Lung (tissue), 12 donors: ENCODE measurements around the gene EPHB2. TPM values are rescaled to one million over a fixed set of nuclear protein-coding genes. Genes with fewer than 3 reads are reported as not detected.
A peak's percentile ranks its signal among the peaks of the same experiment; 100 is the strongest.

Source experiments
- ATAC-seq: fragments of 200-7000 bp; cut with Tn5 transposase; one replicate; pipeline ENCODE4 v1.9.1; 2020; ENCODE audit warnings: moderate number of reproducible peaks; ENCODE audit not compliant: insufficient read depth, low FRiP score
- DNase-seq, 3 donors: peaks; one replicate each; pipeline ENCODE4 v3.0.0-alpha.2; 2013 to 2017
- H3K27ac ChIP-seq, 2 donors: one replicate each; pipeline ENCODE4 v1.5.1; 2013; ENCODE audit warnings: mild to moderate bottlenecking in 2 of 2, moderate library complexity in 2 of 2, control low read depth in 1 of 2, inconsistent platforms in 1 of 2, low read depth in 1 of 2, low read length in 1 of 2
- H3K27me3 ChIP-seq, 3 donors: one replicate each; pipeline ENCODE4 v1.5.1; 2013; ENCODE audit warnings: low read length in 2 of 3; ENCODE audit not compliant: control insufficient read depth in 3 of 3, insufficient read depth in 3 of 3
- H3K36me3 ChIP-seq, 4 donors: one replicate each; pipeline ENCODE4 v1.5.1; 2013; ENCODE audit warnings: low read length in 4 of 4, mild to moderate bottlenecking in 1 of 4, moderate library complexity in 1 of 4; ENCODE audit not compliant: control insufficient read depth in 4 of 4, insufficient read depth in 4 of 4
- H3K4me1 ChIP-seq, 5 donors: one replicate each; pipeline ENCODE4 v1.5.1; 2013; ENCODE audit warnings: low read length in 5 of 5, mild to moderate bottlenecking in 2 of 5, moderate library complexity in 1 of 5; ENCODE audit not compliant: control insufficient read depth in 5 of 5, insufficient read depth in 5 of 5
- H3K4me3 ChIP-seq: one replicate; pipeline ENCODE4 v1.5.1; 2013; ENCODE audit warnings: mild to moderate bottlenecking, control low read depth, moderate library complexity
- H3K9ac ChIP-seq, 2 donors: one replicate each; pipeline ENCODE4 v1.5.1; 2013; ENCODE audit warnings: low read length in 2 of 2, control low read depth in 1 of 2; ENCODE audit not compliant: insufficient read depth in 1 of 2
- H3K9me3 ChIP-seq, 4 donors: one replicate each; pipeline ENCODE4 v1.5.1; 2013; ENCODE audit warnings: low read length in 3 of 4, mild to moderate bottlenecking in 1 of 4, moderate library complexity in 1 of 4; ENCODE audit not compliant: control insufficient read depth in 4 of 4, insufficient read depth in 3 of 4
- WGBS, 2 donors: extraction: QIAGEN DNeasy Blood & Tissue Kit; methylation state at CpG; one replicate each; pipeline ENCODE4 v1.1.7; 2013; 5-methylcytosine and 5-hydroxymethylcytosine counted together
- polyA plus RNA-seq, 2 donors: library from polyadenylated mRNA; stranded (reverse); fragments of 200-250 nt; gene quantifications; one replicate each; pipeline ENCODE4 v1.2.1, GENCODE V29; 2013
- total RNA-seq, 2 donors: library from RNA; depleted of rRNA in 1 of 2; stranded (reverse); fragments of >200 nt in 1 of 2; gene quantifications; one replicate each; pipeline ENCODE4 v1.2.1, GENCODE V29; 2014 to 2021
- TF ChIP-seq, protein P1 (sequence below): IDR thresholded peaks from 2 replicates; pipeline ENCODE4 v1.5.1; 2012; ENCODE audit warnings: mild to moderate bottlenecking; ENCODE audit errors: control extremely low read depth, extremely low read depth
- donor health status: control.
- donor health status: control.
- donor health status: Bipolar disorder and iron deficiency.
- donor health status: healthy.
- donor health status: DM: yes; HTN: yes; CAD: no.

EPHB2 gene
- total and polyA plus RNA-seq, 4 donors = 1.2 to 8.5 (median 5.8) TPM

DNA sequence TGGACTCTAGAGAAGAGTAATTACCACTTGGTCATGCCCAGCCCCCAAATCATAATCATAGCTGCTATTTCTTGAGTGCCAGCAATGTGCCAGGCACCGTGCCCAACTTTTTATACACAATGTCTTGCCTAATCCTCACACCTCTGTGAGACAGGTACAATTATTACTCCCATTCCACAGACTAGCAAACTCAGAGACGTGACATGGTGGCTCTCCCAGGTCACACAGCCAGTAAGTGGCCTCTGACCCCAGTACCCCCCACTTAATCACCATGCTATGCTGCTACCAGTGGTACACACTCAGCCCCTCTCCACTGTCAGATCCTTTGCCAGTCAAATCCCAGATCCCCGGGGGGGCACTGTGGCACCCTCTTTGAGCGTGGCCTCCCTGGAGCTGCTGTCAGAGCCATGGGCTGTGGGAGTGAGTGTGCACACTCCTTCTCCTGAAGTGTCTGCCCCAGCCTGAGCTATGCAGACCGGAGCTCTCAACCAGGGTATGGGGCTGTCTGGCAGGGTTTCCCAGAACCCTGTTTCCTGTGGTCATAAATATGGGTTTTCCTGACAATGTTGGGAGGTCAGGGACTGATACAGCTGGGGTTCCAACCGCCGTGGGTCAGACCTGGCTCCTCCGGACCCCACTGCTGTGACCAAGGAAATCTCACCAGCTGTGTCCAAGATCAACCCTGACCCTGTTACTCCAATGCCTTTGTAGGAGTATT, 210.3 kb downstream of the EPHB2 start:
- TF ChIP-seq, protein P1, sequence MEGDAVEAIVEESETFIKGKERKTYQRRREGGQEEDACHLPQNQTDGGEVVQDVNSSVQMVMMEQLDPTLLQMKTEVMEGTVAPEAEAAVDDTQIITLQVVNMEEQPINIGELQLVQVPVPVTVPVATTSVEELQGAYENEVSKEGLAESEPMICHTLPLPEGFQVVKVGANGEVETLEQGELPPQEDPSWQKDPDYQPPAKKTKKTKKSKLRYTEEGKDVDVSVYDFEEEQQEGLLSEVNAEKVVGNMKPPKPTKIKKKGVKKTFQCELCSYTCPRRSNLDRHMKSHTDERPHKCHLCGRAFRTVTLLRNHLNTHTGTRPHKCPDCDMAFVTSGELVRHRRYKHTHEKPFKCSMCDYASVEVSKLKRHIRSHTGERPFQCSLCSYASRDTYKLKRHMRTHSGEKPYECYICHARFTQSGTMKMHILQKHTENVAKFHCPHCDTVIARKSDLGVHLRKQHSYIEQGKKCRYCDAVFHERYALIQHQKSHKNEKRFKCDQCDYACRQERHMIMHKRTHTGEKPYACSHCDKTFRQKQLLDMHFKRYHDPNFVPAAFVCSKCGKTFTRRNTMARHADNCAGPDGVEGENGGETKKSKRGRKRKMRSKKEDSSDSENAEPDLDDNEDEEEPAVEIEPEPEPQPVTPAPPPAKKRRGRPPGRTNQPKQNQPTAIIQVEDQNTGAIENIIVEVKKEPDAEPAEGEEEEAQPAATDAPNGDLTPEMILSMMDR = no peak
- H3K27ac ChIP-seq = no peak overlapping the region
- H3K4me3 ChIP-seq = no peak overlapping the region
- H3K27me3 ChIP-seq = no peaks in the 10 kb centered on the region
- no peak overlapping the region for H3K9ac ChIP-seq
- H3K9me3 ChIP-seq = no peaks in the 10 kb centered on the region
- ATAC-seq (no peak), DNase-seq (peak in 1 of 3 donors; percentile 4)
- WGBS, 2 donors = 65 to 68% methylated on average over 8 of the region's 8 CpGs
- H3K36me3 ChIP-seq = no peaks in the 10 kb centered on the region
- peaks cover 0 to 2% (median 0%) of the 10 kb centered on the region in 5 donors for H3K4me1 ChIP-seq

DNA sequence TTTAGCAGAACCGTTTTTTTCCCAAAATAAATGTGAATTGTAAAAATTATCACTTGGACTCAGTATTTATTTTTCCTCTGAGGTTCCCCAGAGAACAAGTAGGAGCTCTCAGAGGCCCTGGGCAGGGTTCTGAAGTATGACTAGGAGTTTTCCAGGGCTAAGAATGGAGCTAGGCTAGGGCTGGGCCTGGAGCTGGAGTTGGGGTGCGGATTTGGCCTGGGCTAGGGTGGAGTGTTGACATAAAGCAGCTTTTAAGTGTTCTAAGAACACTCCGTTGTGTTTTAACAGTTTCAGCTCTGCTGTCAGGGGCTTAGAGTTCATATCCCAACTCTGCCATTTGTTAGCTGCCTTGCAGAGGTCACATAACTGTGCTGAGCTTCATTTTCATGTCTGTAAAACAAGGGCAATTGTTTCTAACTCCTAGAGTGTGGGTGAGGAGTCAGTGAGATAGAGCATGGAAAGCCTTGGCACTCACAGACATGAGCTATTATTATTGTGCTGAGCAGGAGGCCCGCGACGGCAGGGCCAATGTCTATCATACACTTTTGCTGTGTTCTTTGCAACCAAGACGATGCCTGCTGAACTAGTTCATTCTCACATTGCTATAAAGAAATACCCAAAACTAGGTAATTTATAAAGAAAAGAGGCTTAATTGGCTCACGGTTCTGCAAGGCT, 210.9 kb downstream of the EPHB2 start:
- TF ChIP-seq, protein P1 = no peak
- no peaks in the 10 kb centered on the region for H3K9me3 ChIP-seq
- no peak overlapping the region for H3K4me3 ChIP-seq
- no peak overlapping the region for H3K27ac ChIP-seq
- H3K36me3 ChIP-seq = no peaks in the 10 kb centered on the region
- no peaks in the 10 kb centered on the region for H3K27me3 ChIP-seq
- H3K4me1 ChIP-seq = peaks cover 0 to 2% (median 0%) of the 10 kb centered on the region in 5 donors
- ATAC-seq (no peak), DNase-seq (peak in 1 of 3 donors; percentile 9)
- 78 to 90% methylated on average over 8 of the region's 8 CpGs for WGBS, 2 donors
- no peak overlapping the region for H3K9ac ChIP-seq

DNA sequence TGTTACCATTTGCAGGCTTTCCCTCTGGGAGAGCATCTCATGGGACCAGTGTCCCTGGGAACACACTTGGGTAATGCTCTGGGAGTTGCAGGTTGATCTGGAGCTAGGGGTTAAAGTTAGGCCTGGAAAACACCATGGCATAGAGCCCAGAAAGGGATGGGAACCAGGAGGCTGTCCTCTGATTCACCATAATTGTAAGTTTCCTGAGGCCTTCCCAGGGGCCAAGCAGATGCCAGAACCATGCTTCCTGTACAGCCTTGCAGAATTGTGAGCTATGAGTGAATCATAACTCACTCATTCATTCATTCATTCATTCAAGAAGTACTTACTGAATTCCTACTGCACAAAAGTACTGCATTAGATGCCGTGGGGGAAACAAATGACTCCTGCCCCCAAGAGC, 212.0 kb downstream of the EPHB2 start:
- H3K9me3 ChIP-seq = no peaks in the 10 kb centered on the region
- H3K4me3 ChIP-seq = no peak overlapping the region
- H3K27ac ChIP-seq = no peak overlapping the region
- no peak for ATAC-seq
- H3K27me3 ChIP-seq = no peaks in the 10 kb centered on the region
- no peak for DNase-seq
- WGBS, 2 donors = 92 to 95% methylated on average over 1 of the region's 1 CpG
- TF ChIP-seq, protein P1 = no peak
- no peak overlapping the region for H3K9ac ChIP-seq
- peaks cover 0 to 2% (median 0%) of the 10 kb centered on the region in 5 donors for H3K4me1 ChIP-seq
- H3K36me3 ChIP-seq = no peaks in the 10 kb centered on the region
